GM21528 (cell line): ENCODE data around the gene FXR1.
"Not testable (repeated sequence)": the region's sequence is repeated elsewhere in the genome, so short reads cannot be mapped to it uniquely, and the experiment has no call there.

ENCODE experiments used
- ATAC-seq: cut with Tn5 transposase; IDR thresholded peaks from one replicate; pipeline ENCODE4 v1.9.1; 2021; ENCODE audit warnings: mild to moderate bottlenecking, moderate library complexity; ENCODE audit not compliant: unreplicated experiment, low FRiP score

FXR1 gene

GRCh38 chr3:180912304-180913296 is at the start of gene FXR1:
FXR1 (plus strand) TSS chr3:180912670; CDS start chr3:180912686, 16 bp downstream.
- ATAC-seq, result peak; percentile 99

- ATAC-seq, result no peak
Measured at GRCh38 chr3:180870008-180870699, 42.3 kb upstream of the FXR1 start.

GRCh38 chr3:180871901-180872300 is 40.6 kb upstream of the FXR1 start:
- no peak for ATAC-seq

GRCh38 chr3:180872430-180872829 is 40.0 kb upstream of the FXR1 start:
- ATAC-seq, result not testable (repeated sequence)

- ATAC-seq, result no peak
Measured at GRCh38 chr3:180875124-180875698, 37.3 kb upstream of the FXR1 start.

GRCh38 chr3:180881065-180881801 is 31.2 kb upstream of the FXR1 start:
- ATAC-seq, result no peak

- no peak for ATAC-seq
Measured at GRCh38 chr3:180882115-180882514, 30.4 kb upstream of the FXR1 start.

- ATAC-seq, result no peak
Measured at GRCh38 chr3:180888992-180889560, 23.4 kb upstream of the FXR1 start.

GRCh38 chr3:180898572-180898971 is 13.9 kb upstream of the FXR1 start:
- no peak for ATAC-seq

GRCh38 chr3:180909369-180910127 is 2.9 kb upstream of the FXR1 start:
- ATAC-seq, result no peak

GRCh38 chr3:180910823-180911222 is 1.6 kb upstream of the FXR1 start:
- ATAC-seq, result no peak

- ATAC-seq, result peak; percentile 16
Measured at GRCh38 chr3:180911876-180912303, 580 bp upstream of the FXR1 start.

GRCh38 chr3:180913581-180914404 is 1.3 kb downstream of the FXR1 start:
- no peak for ATAC-seq

- ATAC-seq, result no peak
Measured at GRCh38 chr3:180918542-180918941, 6.1 kb downstream of the FXR1 start.

GRCh38 chr3:180922242-180922641 is 9.8 kb downstream of the FXR1 start:
- no peak for ATAC-seq

- no peak for ATAC-seq
Measured at GRCh38 chr3:180923561-180923960, 11.1 kb downstream of the FXR1 start.

GRCh38 chr3:180926526-180926925 is 14.1 kb downstream of the FXR1 start:
- ATAC-seq, result no peak

GRCh38 chr3:180929376-180929775 is 16.9 kb downstream of the FXR1 start:
- ATAC-seq, result no peak
